ENCODE results near the gene CSF3R. TPM values are rescaled to one million over a fixed set of nuclear protein-coding genes. Genes with fewer than 3 reads are reported as not detected.
"Not testable (repeated sequence)": the region's sequence is repeated elsewhere in the genome, so short reads cannot be mapped to it uniquely, and the experiment has no call there.

The CSF3R gene
- polyA plus RNA-seq, 1 experiment, result not detected

GRCh38 chr1:36481771-36482723 lies 666 bp downstream of the CSF3R start:
- Histone ChIP-seq H3K27me3 (ENCODE audit: control insufficient read depth, insufficient read depth, low read length) (no peaks in the 10 kb centered on the region), H3K4me3 (ENCODE audit: low read depth, low read length) (no peak overlapping the region), H3K36me3 (ENCODE audit: control insufficient read depth, insufficient read depth, low read length) (no peaks in the 10 kb centered on the region)
- no peak for DNase-seq (ENCODE audit: low read depth)
- no peak for TF ChIP-seq CTCF (IDR thresholded peaks at IDR 0.05; ENCODE audit: insufficient read depth, low read depth, low read length)
- ChIA-PET POLR2A (no interaction called here), CTCF (interaction anchor here (2.3 kb wide), 1 partner anchor 35 kb away, joined by 7 read pairs; no protein-coding TSS in a partner anchor)

GRCh38 chr1:36481091-36481490 lies 1.6 kb downstream of the CSF3R start:
- TF ChIP-seq CTCF (IDR thresholded peaks at IDR 0.05; ENCODE audit: insufficient read depth, low read depth, low read length), result no peak
- H3K36me3 ChIP-seq (ENCODE audit: control insufficient read depth, insufficient read depth, low read length), result no peaks in the 10 kb centered on the region
- DNase-seq (ENCODE audit: low read depth), result no peak
- H3K27me3 ChIP-seq (ENCODE audit: control insufficient read depth, insufficient read depth, low read length), result no peaks in the 10 kb centered on the region
- ChIA-PET POLR2A (no interaction called here), CTCF (interaction anchor here (0.7 kb wide), 1 partner anchor 14 kb away, joined by 3 read pairs; no protein-coding TSS in a partner anchor)
- H3K4me3 ChIP-seq (ENCODE audit: low read depth, low read length), result no peak overlapping the region

GRCh38 chr1:36480161-36480560 lies 2.6 kb downstream of the CSF3R start:
- DNase-seq (ENCODE audit: low read depth), result no peak
- TF ChIP-seq CTCF (IDR thresholded peaks at IDR 0.05; ENCODE audit: insufficient read depth, low read depth, low read length), result no peak
- H3K36me3 ChIP-seq (ENCODE audit: control insufficient read depth, insufficient read depth, low read length), result no peaks in the 10 kb centered on the region
- ChIA-PET POLR2A (no interaction called here), CTCF (interaction anchor here (2.2 kb wide), 1 partner anchor 36 kb away, joined by 9 read pairs; no protein-coding TSS in a partner anchor)
- 0 out of 2 replicates have a peak, but pooled peaks cover 1% of the 10 kb centered on the region for H3K27me3 ChIP-seq (ENCODE audit: control insufficient read depth, insufficient read depth, low read length)
- H3K4me3 ChIP-seq (ENCODE audit: low read depth, low read length), result no peak overlapping the region

- TF ChIP-seq CTCF (IDR thresholded peaks at IDR 0.05; ENCODE audit: insufficient read depth, low read depth, low read length), result no peak
- CTCF ChIA-PET, result interaction anchor here (2.2 kb wide), 1 partner anchor 37 kb away, joined by 9 read pairs; no protein-coding TSS in a partner anchor
- H3K36me3 ChIP-seq (ENCODE audit: control insufficient read depth, insufficient read depth, low read length), result no peaks in the 10 kb centered on the region
- POLR2A ChIA-PET, result no interaction called here
- H3K4me3 ChIP-seq (ENCODE audit: low read depth, low read length), result no peak overlapping the region
- H3K27me3 ChIP-seq (ENCODE audit: control insufficient read depth, insufficient read depth, low read length), result 0 out of 2 replicates have a peak, but pooled peaks cover 1% of the 10 kb centered on the region
- DNase-seq (ENCODE audit: low read depth), result no peak
These were observed 3.1 kb downstream of the CSF3R start for GRCh38 chr1:36479505-36480051.

GRCh38 chr1:36477615-36478014 lies 5.1 kb downstream of the CSF3R start:
- H3K4me3 ChIP-seq (ENCODE audit: low read depth, low read length); POLR2A ChIA-PET; CTCF ChIA-PET; DNase-seq (ENCODE audit: low read depth); H3K27me3 ChIP-seq (ENCODE audit: control insufficient read depth, insufficient read depth, low read length); H3K36me3 ChIP-seq (ENCODE audit: control insufficient read depth, insufficient read depth, low read length): not testable (repeated sequence)

Data from BJ (cell line).